CD14-positive monocyte (primary cell): ENCODE results near the gene SARS1. TPM values are rescaled to one million over a fixed set of nuclear protein-coding genes. Genes with fewer than 3 reads are reported as not detected.

Experiments used
- DNase-seq, 3 donors: peaks; one replicate each; pipeline ENCODE4 v3.0.0-alpha.2; 2011 to 2022
- H2AFZ ChIP-seq: 2 replicates; pipeline ENCODE4 v1.6.0; 2012; ENCODE audit warnings: mild to moderate bottlenecking, low read depth, low read length, inconsistent platforms; ENCODE audit not compliant: insufficient read depth, poor library complexity, severe bottlenecking
- H3K27ac ChIP-seq, 2 donors: 1 replicate in 1 of 2; 2 replicates in 1 of 2; pipeline ENCODE4 v1.5.1; 2012 to 2013; ENCODE audit warnings: low read length in 2 of 2, control low read depth in 1 of 2, inconsistent platforms in 1 of 2, low read depth in 1 of 2, mild to moderate bottlenecking in 1 of 2
- H3K27me3 ChIP-seq, 2 donors: one replicate each; pipeline versions ENCODE4 v1.6.0 to v1.6.1; 2011 to 2013; ENCODE audit warnings: low read length in 2 of 2; ENCODE audit not compliant: control insufficient read depth in 2 of 2, insufficient read depth in 2 of 2
- H3K36me3 ChIP-seq, 2 donors: replicated peaks in 1 of 2; 1 replicate in 1 of 2; 2 replicates in 1 of 2; pipeline versions ENCODE4 v1.5.1 to v1.6.1; 2012 to 2013; ENCODE audit warnings: low read length in 2 of 2, control low read depth in 1 of 2, inconsistent platforms in 1 of 2, mild to moderate bottlenecking in 1 of 2; ENCODE audit not compliant: insufficient read depth in 2 of 2, control insufficient read depth in 1 of 2
- H3K4me1 ChIP-seq, 2 donors: 1 replicate in 1 of 2; 2 replicates in 1 of 2; pipeline versions ENCODE4 v1.5.1 to v1.6.1; 2012 to 2013; ENCODE audit warnings: low read length in 2 of 2, control low read depth in 1 of 2, inconsistent platforms in 1 of 2, mild to moderate bottlenecking in 1 of 2, moderate library complexity in 1 of 2; ENCODE audit not compliant: insufficient read depth in 2 of 2, control insufficient read depth in 1 of 2
- H3K4me2 ChIP-seq: replicated peaks from 2 replicates; pipeline ENCODE3; 2012; ENCODE audit warnings: low read length, moderate library complexity, mild to moderate bottlenecking; ENCODE audit not compliant: poor library complexity, severe bottlenecking; ENCODE audit errors: extremely low read depth
- H3K4me3 ChIP-seq, 3 experiments: fragments of 200-600 bp in 1 of 3; sonication (generic) in 1 of 3; replicated peaks in 1 of 3; 1 replicate in 2 of 3; 2 replicates in 1 of 3; pipeline ENCODE4 v1.5.1; 2011 to 2013; ENCODE audit warnings: low read length in 3 of 3, mild to moderate bottlenecking in 3 of 3, control low read depth in 2 of 3, low read depth in 2 of 3, inconsistent platforms in 1 of 3, moderate library complexity in 1 of 3
- H3K79me2 ChIP-seq: 2 replicates; pipeline ENCODE4 v1.6.0; 2012; ENCODE audit warnings: mild to moderate bottlenecking, control low read depth, inconsistent platforms, low read length, moderate library complexity; ENCODE audit not compliant: insufficient read depth
- H3K9ac ChIP-seq: 2 replicates; pipeline ENCODE4 v1.6.0; 2017; ENCODE audit warnings: low read length, mild to moderate bottlenecking; ENCODE audit not compliant: insufficient read depth, poor library complexity, severe bottlenecking
- H3K9me3 ChIP-seq, 2 donors: replicated peaks in 1 of 2; 1 replicate in 1 of 2; 2 replicates in 1 of 2; pipeline versions ENCODE4 v1.5.1 to v1.6.1; 2012 to 2013; ENCODE audit warnings: low read length in 2 of 2, control low read depth in 1 of 2; ENCODE audit not compliant: control insufficient read depth in 1 of 2, insufficient read depth in 1 of 2
- H4K20me1 ChIP-seq: 2 replicates; pipeline ENCODE4 v1.6.0; 2012; ENCODE audit warnings: mild to moderate bottlenecking, low read length, control low read depth, moderate library complexity; ENCODE audit not compliant: insufficient read depth
- H3K27ac Mint-ChIP-seq, 7 donors: one replicate each; pipeline ENCODE4 v1.8.0; 2020; ENCODE audit warnings: mild to moderate bottlenecking in 7 of 7, mixed read lengths in 7 of 7, moderate library complexity in 6 of 7, inconsistent platforms in 2 of 7
- H3K27me3 Mint-ChIP-seq, 3 donors: one replicate each; pipeline ENCODE4 v1.8.0; 2021 to 2022; ENCODE audit warnings: low read depth in 3 of 3, mild to moderate bottlenecking in 3 of 3, mixed read lengths in 3 of 3, moderate library complexity in 3 of 3, inconsistent platforms in 1 of 3
- H3K36me3 Mint-ChIP-seq, 2 donors: one replicate each; pipeline ENCODE4 v1.8.0; 2020; ENCODE audit warnings: mixed read lengths in 2 of 2, inconsistent platforms in 1 of 2, mild to moderate bottlenecking in 1 of 2
- H3K4me1 Mint-ChIP-seq: one replicate; pipeline ENCODE4 v1.8.0; 2020; ENCODE audit warnings: mild to moderate bottlenecking, mixed read lengths
- H3K4me3 Mint-ChIP-seq, 2 donors: one replicate each; pipeline ENCODE4 v1.8.0; 2020; ENCODE audit warnings: mild to moderate bottlenecking in 2 of 2, mixed read lengths in 2 of 2, moderate library complexity in 1 of 2
- H3K9me3 Mint-ChIP-seq, 7 donors: one replicate each; pipeline ENCODE4 v1.8.0; 2020 to 2022; ENCODE audit warnings: mixed read lengths in 7 of 7, mild to moderate bottlenecking in 6 of 7, moderate library complexity in 6 of 7, inconsistent platforms in 2 of 7
- WGBS: methylation state at CpG from one replicate; pipeline ENCODE4 v1.1.5; 2013; ENCODE audit warnings: missing lambda C conversion rate; ENCODE audit not compliant: insufficient coverage; 5-methylcytosine and 5-hydroxymethylcytosine counted together
- intact Hi-C, 2 donors: fragments of 100-400 bp; cut with micrococcal nuclease; formaldehyde crosslinking; loops; one replicate each; pipeline versions ENCODE4 v1.15.0 to v1.15.1; 2023
- polyA plus RNA-seq, 3 donors: library from polyadenylated mRNA; depleted of rRNA in 1 of 3; unstranded in 2 of 3; stranded (reverse) in 1 of 3; fragments of 300-500 nt in 2 of 3; fragments of >200 nt in 1 of 3; fragmentation: Illumina TruSeq in 2 of 3; gene quantifications; 1 replicate in 2 of 3; 2 replicates in 1 of 3; pipeline ENCODE4 v1.2.3, GENCODE V29; 2012 to 2021
- TF ChIP-seq, protein P1 (sequence below): fragments of 200-600 bp; IDR thresholded peaks from one replicate; pipeline ENCODE4 v1.8.0; 2022; ENCODE audit warnings: antibody characterized with exemption, mild to moderate bottlenecking

Gene SARS1
- polyA plus RNA-seq, 3 donors = 70.1 to 107 (median 99.1) TPM

DNA sequence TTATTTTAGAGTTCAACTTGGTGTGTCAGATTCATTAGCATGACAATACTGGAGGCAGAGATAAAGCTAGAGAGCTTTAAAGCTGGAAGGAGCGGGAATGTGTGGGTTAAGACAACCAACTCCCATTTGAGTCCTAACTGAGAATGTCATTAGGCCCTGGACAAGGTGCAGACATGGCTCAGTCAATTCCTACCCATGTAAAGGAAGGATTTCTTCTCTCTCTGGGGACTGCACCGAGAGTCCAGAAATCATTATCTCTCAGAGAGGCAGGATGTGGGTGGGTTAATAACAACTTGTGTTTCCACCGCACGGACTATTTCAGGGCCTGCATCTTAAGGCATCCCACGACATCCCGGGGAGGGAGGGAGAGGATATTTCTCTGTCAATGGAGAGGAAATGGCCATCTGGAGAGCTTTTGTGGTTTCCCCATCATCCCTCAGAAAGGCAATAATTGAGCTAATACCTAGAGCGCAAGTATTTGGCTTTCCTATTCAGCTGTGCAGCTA lies 46.7 kb upstream of the SARS1 start:
- peaks cover 69 to 80% of the 10 kb centered on the region in 2 donors for H3K4me1 ChIP-seq
- Mint-ChIP-seq H3K27ac (no peak overlapping the region), H3K4me1 (peaks cover 81% of the 10 kb centered on the region), H3K27me3 (peaks cover 0 to 4% (median 0%) of the 10 kb centered on the region in 3 donors), H3K4me3 (no peak overlapping the region), H3K9me3 (no peaks in the 10 kb centered on the region), H3K36me3 (no peaks in the 10 kb centered on the region)
- DNase-seq = no peak
- no peak overlapping the region for H3K27ac ChIP-seq
- H3K9me3 ChIP-seq = no peaks in the 10 kb centered on the region
- intact Hi-C loops = no loop called here
- H4K20me1 ChIP-seq = no peaks in the 10 kb centered on the region
- H3K79me2 ChIP-seq = no peaks in the 10 kb centered on the region
- no peak overlapping the region for H3K4me2 ChIP-seq
- H3K27me3 ChIP-seq = no peaks in the 10 kb centered on the region
- no peaks in the 10 kb centered on the region for H3K36me3 ChIP-seq
- no peak overlapping the region for H3K9ac ChIP-seq
- TF ChIP-seq, protein P1, sequence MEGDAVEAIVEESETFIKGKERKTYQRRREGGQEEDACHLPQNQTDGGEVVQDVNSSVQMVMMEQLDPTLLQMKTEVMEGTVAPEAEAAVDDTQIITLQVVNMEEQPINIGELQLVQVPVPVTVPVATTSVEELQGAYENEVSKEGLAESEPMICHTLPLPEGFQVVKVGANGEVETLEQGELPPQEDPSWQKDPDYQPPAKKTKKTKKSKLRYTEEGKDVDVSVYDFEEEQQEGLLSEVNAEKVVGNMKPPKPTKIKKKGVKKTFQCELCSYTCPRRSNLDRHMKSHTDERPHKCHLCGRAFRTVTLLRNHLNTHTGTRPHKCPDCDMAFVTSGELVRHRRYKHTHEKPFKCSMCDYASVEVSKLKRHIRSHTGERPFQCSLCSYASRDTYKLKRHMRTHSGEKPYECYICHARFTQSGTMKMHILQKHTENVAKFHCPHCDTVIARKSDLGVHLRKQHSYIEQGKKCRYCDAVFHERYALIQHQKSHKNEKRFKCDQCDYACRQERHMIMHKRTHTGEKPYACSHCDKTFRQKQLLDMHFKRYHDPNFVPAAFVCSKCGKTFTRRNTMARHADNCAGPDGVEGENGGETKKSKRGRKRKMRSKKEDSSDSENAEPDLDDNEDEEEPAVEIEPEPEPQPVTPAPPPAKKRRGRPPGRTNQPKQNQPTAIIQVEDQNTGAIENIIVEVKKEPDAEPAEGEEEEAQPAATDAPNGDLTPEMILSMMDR = no peak
- 34% methylated on average over 5 of the region's 7 CpGs for WGBS
- no peak overlapping the region for H2AFZ ChIP-seq
- H3K4me3 ChIP-seq = no peak overlapping the region

GRCh38 chr1:109170035-109170764 lies 43.5 kb upstream of the SARS1 start:
- Histone ChIP-seq H3K79me2 (no peaks in the 10 kb centered on the region), H3K4me1 (peaks cover 38 to 49% of the 10 kb centered on the region in 2 donors), H3K4me3 (peak overlapping the region in 1 of 3 experiments; percentile 35), H2AFZ (no peak overlapping the region), H3K4me2 (peak overlapping the region; percentile 23), H4K20me1 (no peaks in the 10 kb centered on the region), H3K27me3 (no peaks in the 10 kb centered on the region), H3K27ac (no peak overlapping the region), H3K36me3 (no peaks in the 10 kb centered on the region), H3K9ac (no peak overlapping the region), H3K9me3 (no peaks in the 10 kb centered on the region)
- peaks cover 0 to 4% (median 2%) of the 10 kb centered on the region in 3 donors for H3K27me3 Mint-ChIP-seq
- peak in 2 of 3 donors; percentile 32 to 41 for DNase-seq
- H3K4me1 Mint-ChIP-seq = peaks cover 51% of the 10 kb centered on the region
- peaks cover 0 to 3% (median 0%) of the 10 kb centered on the region in 7 donors for H3K9me3 Mint-ChIP-seq
- intact Hi-C loops = no loop called here
- TF ChIP-seq, protein P1 = no peak
- peak overlapping the region in 6 of 7 donors; percentile 14 to 82 (median 78) for H3K27ac Mint-ChIP-seq
- no peaks in the 10 kb centered on the region for H3K36me3 Mint-ChIP-seq
- peak overlapping the region in 1 of 2 donors; percentile 82 for H3K4me3 Mint-ChIP-seq
- WGBS = 75% methylated on average over 2 of the region's 7 CpGs
